Uterus (tissue), 2 donors: ENCODE results near the gene SCNN1B.

Experiments used
- POLR2A ChIP-seq, 2 donors: fragments of 450-650 bp; IDR thresholded peaks; one replicate each; pipeline ENCODE4 v1.6.1; 2016; ENCODE audit warnings: antibody characterized with exemption in 2 of 2, mild to moderate bottlenecking in 1 of 2, moderate library complexity in 1 of 2
- TF ChIP-seq, protein P1 (sequence below), 4 experiments: fragments of 200-600 bp in 2 of 4; fragments of 450-650 bp in 2 of 4; sonication (generic) in 2 of 4; IDR thresholded peaks; one replicate each; pipeline ENCODE4 v1.5.1; 2016 to 2019; ENCODE audit warnings: antibody characterized with exemption in 4 of 4, mild to moderate bottlenecking in 2 of 4, moderate library complexity in 1 of 4

- TF ChIP-seq, protein P1, sequence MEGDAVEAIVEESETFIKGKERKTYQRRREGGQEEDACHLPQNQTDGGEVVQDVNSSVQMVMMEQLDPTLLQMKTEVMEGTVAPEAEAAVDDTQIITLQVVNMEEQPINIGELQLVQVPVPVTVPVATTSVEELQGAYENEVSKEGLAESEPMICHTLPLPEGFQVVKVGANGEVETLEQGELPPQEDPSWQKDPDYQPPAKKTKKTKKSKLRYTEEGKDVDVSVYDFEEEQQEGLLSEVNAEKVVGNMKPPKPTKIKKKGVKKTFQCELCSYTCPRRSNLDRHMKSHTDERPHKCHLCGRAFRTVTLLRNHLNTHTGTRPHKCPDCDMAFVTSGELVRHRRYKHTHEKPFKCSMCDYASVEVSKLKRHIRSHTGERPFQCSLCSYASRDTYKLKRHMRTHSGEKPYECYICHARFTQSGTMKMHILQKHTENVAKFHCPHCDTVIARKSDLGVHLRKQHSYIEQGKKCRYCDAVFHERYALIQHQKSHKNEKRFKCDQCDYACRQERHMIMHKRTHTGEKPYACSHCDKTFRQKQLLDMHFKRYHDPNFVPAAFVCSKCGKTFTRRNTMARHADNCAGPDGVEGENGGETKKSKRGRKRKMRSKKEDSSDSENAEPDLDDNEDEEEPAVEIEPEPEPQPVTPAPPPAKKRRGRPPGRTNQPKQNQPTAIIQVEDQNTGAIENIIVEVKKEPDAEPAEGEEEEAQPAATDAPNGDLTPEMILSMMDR (IDR thresholded peaks at IDR 0.05), result no peak
- TF ChIP-seq POLR2A (IDR thresholded peaks at IDR 0.05), result no peak
Observed at GRCh38 chr16:23409522-23409921, 107.4 kb downstream of the SCNN1B start.
